HT1080 (cell line): Measurements from ENCODE around the gene HAO2. TPM values are rescaled to one million over a fixed set of nuclear protein-coding genes. Genes with fewer than 3 reads are reported as not detected.
"Not testable (repeated sequence)": the region's sequence is repeated elsewhere in the genome, so short reads cannot be mapped to it uniquely, and the experiment has no call there.

Source experiments
- DNase-seq: peaks from one replicate; pipeline ENCODE4 v3.0.0-alpha.2; 2015; ENCODE audit warnings: low read depth
- total RNA-seq: library from RNA; depleted of rRNA; stranded (reverse); fragments of >200 nt; shearing (Covaris generic); gene quantifications from 2 replicates; pipeline ENCODE4 v1.2.3, GENCODE V29; 2014

The HAO2 gene
- total RNA-seq, 1 experiment from 2014 or later = not detected

GRCh38 chr1:119341372-119341947, 27.1 kb upstream of the HAO2 start:
- no peak for DNase-seq

GRCh38 chr1:119345398-119345797, 23.2 kb upstream of the HAO2 start:
- no peak for DNase-seq

- peak; percentile 75 for DNase-seq
Observed at GRCh38 chr1:119347858-119348257, 20.7 kb upstream of the HAO2 start.

GRCh38 chr1:119348941-119349340, 19.6 kb upstream of the HAO2 start:
- no peak for DNase-seq

GRCh38 chr1:119350866-119351265, 17.7 kb upstream of the HAO2 start:
- not testable (repeated sequence) for DNase-seq

GRCh38 chr1:119351997-119352396, 16.6 kb upstream of the HAO2 start:
- DNase-seq = no peak

GRCh38 chr1:119353836-119354235, 14.7 kb upstream of the HAO2 start:
- no peak for DNase-seq

GRCh38 chr1:119358636-119359035, 9.9 kb upstream of the HAO2 start:
- DNase-seq = peak; percentile 17

GRCh38 chr1:119359730-119360129, 8.9 kb upstream of the HAO2 start:
- no peak for DNase-seq

GRCh38 chr1:119361205-119361604, 7.4 kb upstream of the HAO2 start:
- no peak for DNase-seq

GRCh38 chr1:119361620-119362344, 6.8 kb upstream of the HAO2 start:
- DNase-seq = no peak

- DNase-seq = no peak
Observed at GRCh38 chr1:119363162-119363561, 5.4 kb upstream of the HAO2 start.

- peak; percentile 66 for DNase-seq
Observed at GRCh38 chr1:119364640-119365039, 3.9 kb upstream of the HAO2 start.

- DNase-seq = no peak
Observed at GRCh38 chr1:119366424-119366823, 2.2 kb upstream of the HAO2 start.

GRCh38 chr1:119367432-119368124, 1.0 kb upstream of the HAO2 start:
- DNase-seq = peak; percentile 42

- no peak for DNase-seq
Observed at GRCh38 chr1:119370748-119371147, 2.2 kb downstream of the HAO2 start.

GRCh38 chr1:119371815-119372214, 3.2 kb downstream of the HAO2 start:
- DNase-seq = no peak

- peak; percentile 51 for DNase-seq
Observed at GRCh38 chr1:119372503-119373086, 4.0 kb downstream of the HAO2 start.

GRCh38 chr1:119373465-119373864, 4.9 kb downstream of the HAO2 start:
- DNase-seq = peak; percentile 66

GRCh38 chr1:119374208-119374874, 5.8 kb downstream of the HAO2 start:
- peak; percentile 6 for DNase-seq

GRCh38 chr1:119375366-119375765, 6.8 kb downstream of the HAO2 start:
- no peak for DNase-seq

GRCh38 chr1:119376594-119376993, 8.0 kb downstream of the HAO2 start:
- DNase-seq = no peak
